GM21717 (cell line): ENCODE results near the gene ARID4B.
A peak's percentile ranks its signal among the peaks of the same experiment; 100 is the strongest.
"Not testable (repeated sequence)": the region's sequence is repeated elsewhere in the genome, so short reads cannot be mapped to it uniquely, and the experiment has no call there.

Experiments used
- ATAC-seq: cut with Tn5 transposase; IDR thresholded peaks from one replicate; pipeline ENCODE4 v1.9.1; 2021; ENCODE audit warnings: mild to moderate bottlenecking, moderate library complexity; ENCODE audit not compliant: unreplicated experiment

Gene ARID4B

GRCh38 chr1:235161685-235162327 lies 166.2 kb downstream of the ARID4B start:
- ATAC-seq: peak; percentile 3

GRCh38 chr1:235160957-235161684 lies 166.9 kb downstream of the ARID4B start, which contains the start of gene RBM34:
RBM34 (minus strand) TSS chr1:235161250; CDS start chr1:235161226, 24 bp downstream.
- ATAC-seq: peak; percentile 94

- ATAC-seq: peak; percentile 35
Observed at GRCh38 chr1:235160383-235160956, 167.5 kb downstream of the ARID4B start.

- not testable (repeated sequence) for ATAC-seq
Observed at GRCh38 chr1:235159930-235160329, 168.0 kb downstream of the ARID4B start.

GRCh38 chr1:235159284-235159683 lies 168.7 kb downstream of the ARID4B start:
- not testable (repeated sequence) for ATAC-seq

DNA sequence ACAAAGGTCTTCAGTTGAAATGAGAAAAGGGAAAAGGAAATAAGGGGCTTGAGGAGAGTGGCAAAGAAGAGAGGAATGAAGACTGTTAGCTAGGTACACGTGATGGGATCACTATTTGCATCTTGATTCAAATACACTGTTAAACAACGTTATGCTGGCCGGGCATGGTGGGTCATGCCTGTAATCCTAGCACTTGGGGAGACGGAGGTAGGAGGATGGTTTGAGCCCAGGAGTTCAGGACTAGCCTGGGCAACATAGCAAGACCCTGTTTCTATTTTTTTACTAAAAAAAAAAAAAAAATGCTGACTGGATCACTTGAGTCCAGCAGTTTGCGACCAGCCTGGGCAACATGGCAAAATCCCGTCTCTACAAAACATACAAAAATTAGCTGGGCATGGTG lies 169.3 kb downstream of the ARID4B start:
- ATAC-seq: no peak

GRCh38 chr1:235157150-235157549 lies 170.8 kb downstream of the ARID4B start:
- ATAC-seq: no peak

- ATAC-seq: no peak
Observed at GRCh38 chr1:235156740-235157139, 171.2 kb downstream of the ARID4B start.

- no peak for ATAC-seq
Observed at GRCh38 chr1:235156265-235156664, 171.7 kb downstream of the ARID4B start.

GRCh38 chr1:235152235-235152634 lies 175.7 kb downstream of the ARID4B start:
- no peak for ATAC-seq

- no peak for ATAC-seq
Observed at GRCh38 chr1:235151033-235151432, 176.9 kb downstream of the ARID4B start.

GRCh38 chr1:235149824-235150223 lies 178.2 kb downstream of the ARID4B start:
- ATAC-seq: no peak

DNA sequence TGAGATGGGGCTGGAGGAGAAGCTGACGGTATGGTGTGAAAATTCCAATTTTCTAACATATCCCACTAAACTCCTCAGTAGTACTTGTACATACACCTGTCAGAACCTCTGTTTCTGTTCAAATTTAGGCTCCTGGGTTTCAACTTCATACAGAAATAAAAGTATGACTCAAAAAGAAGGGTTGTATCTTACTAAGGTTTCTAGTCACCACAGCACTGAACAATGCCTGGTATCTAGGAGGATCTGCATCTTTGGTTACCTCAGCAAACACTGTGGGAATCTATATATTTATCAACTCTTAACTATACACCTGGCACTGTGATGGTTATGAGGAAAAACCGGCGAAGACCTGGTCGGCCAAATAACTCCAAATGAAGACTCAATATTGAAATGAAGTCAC lies 180.7 kb downstream of the ARID4B start:
- ATAC-seq: no peak

DNA sequence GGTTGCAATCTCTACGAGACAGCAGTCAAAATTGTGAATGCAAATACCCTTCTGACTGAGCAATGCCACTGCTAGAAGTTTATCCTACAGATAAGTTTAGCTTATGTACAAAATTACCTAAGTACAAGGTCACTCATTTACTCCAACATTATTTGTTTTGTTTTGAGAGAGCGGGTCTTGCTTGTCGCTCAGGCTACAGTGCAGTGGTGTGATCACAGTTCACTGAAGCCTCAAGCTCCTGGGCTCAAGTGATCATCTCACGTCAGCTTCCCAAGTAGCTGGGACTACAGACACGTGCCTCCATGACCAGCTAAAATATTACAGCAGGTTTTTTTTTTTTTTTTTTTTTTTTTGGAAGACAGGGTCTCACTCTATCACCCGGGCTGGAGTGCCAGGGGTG lies 182.3 kb downstream of the ARID4B start:
- ATAC-seq: no peak

GRCh38 chr1:235142991-235143390 lies 185.0 kb downstream of the ARID4B start:
- no peak for ATAC-seq

GRCh38 chr1:235139315-235139714 lies 188.7 kb downstream of the ARID4B start:
- no peak for ATAC-seq

DNA sequence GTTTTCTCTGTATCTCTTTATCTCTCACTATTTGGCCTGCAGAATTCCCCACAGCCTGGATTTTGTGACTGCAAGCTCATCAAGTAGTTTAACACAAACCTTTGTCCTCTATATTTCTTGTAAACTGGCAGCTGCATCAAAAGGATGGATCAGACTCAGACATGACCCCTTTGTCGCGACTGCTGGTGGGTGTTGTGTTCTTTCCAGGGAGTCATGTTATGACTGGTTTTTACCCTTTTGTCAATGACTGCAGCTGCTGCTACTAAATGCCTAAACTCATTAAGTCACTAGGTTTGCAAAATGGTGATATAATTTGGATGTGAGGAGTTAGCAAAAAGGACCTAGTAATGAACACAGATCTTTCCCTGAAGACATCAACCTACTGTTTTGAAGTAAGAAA lies 189.2 kb downstream of the ARID4B start:
- no peak for ATAC-seq

DNA sequence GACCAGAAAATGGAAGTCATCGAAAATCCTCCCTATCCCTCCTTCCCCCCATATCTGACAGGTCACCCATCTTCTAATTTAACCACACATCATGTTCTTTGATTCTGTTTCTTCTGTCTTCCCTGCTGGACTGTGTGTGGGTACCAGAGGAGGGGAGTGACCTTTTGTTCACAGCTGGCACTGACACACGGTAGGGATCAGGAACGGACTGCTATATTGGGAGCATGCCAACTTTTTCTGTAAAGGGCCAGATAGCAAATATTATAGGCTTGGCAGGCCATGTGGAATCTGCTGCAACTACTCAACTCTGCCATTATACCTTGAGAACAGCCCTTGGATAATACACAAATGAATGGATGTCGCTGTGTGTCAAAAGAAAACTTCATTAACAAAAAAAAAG lies 191.9 kb downstream of the ARID4B start:
- no peak for ATAC-seq

DNA sequence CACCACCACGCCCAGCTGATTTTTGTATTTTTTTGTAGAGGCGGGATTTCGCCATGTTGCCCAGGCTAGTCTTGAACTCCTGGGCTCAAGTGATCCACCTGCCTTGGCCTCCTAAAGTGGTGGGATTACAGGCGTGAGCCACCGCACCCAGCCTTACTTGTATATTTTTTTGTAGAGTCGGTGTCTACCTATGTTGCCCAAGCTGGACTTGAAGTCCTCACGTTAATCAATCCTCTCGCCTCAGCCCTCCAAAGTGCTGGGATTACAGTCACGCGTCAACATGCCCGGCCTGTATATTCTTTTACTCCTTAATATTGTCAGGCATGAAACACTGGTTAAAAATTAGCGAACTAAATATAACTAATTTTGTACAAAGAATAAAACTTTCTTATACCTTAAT lies 193.8 kb downstream of the ARID4B start:
- no peak for ATAC-seq

GRCh38 chr1:235133086-235133485 lies 194.9 kb downstream of the ARID4B start:
- no peak for ATAC-seq

- ATAC-seq: no peak
Observed at GRCh38 chr1:235131961-235132360, 196.0 kb downstream of the ARID4B start.

DNA sequence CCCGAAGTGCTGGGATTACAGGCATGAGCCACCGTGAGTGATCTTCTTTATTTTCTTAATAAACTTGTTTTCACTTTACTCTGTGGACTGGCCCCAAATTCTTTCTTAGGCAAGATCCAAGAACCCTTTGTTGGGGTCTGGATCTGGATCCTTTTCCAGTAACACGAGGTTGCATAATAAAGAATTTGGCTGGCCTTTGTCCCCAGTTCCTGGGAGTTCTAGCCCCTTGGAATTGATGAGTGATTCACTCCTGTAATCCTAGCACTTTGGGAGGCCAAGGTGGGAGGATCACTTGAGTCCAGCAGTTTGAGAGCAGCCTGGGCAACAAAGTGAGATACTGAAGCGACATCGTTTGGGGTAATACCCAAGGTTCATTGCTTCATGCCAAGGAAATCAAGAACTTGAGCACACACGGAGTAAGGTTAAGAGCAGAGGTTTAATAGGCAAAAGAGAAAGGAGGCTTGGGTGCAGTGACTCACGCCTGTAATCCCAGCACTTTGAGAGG lies 197.2 kb downstream of the ARID4B start:
- no peak for ATAC-seq
